Kidney capillary endothelial cell (primary cell): ENCODE data around the gene CD8B.

ENCODE experiments used
- DNase-seq: peaks from one replicate; pipeline ENCODE4 v3.0.0-alpha.2; 2018; ENCODE audit warnings: low spot score

CD8B gene

GRCh38 chr2:86800856-86801567 is 60.7 kb downstream of the CD8B start:
- DNase-seq = no peak

GRCh38 chr2:86794861-86795260 is 66.8 kb downstream of the CD8B start:
- DNase-seq = no peak

GRCh38 chr2:86793752-86794151 is 67.9 kb downstream of the CD8B start:
- DNase-seq = no peak

- DNase-seq = no peak
Observed at GRCh38 chr2:86791573-86791972, 70.1 kb downstream of the CD8B start.

GRCh38 chr2:86790676-86791572 is 70.8 kb downstream of the CD8B start, which contains the start of gene CD8A:
Gene CD8A (minus strand): TSS chr2:86790913. CDS start chr2:86790825, 88 bp downstream.
- DNase-seq = peak; percentile 48

GRCh38 chr2:86790134-86790675 is 71.5 kb downstream of the CD8B start:
- DNase-seq = no peak

GRCh38 chr2:86789687-86790133 is 72.0 kb downstream of the CD8B start:
- DNase-seq = no peak

- DNase-seq = no peak
Observed at GRCh38 chr2:86788881-86789686, 72.6 kb downstream of the CD8B start.

- no peak for DNase-seq
Observed at GRCh38 chr2:86788165-86788564, 73.5 kb downstream of the CD8B start.

- DNase-seq = no peak
Observed at GRCh38 chr2:86787736-86788135, 74.0 kb downstream of the CD8B start.

GRCh38 chr2:86786001-86786536 is 75.6 kb downstream of the CD8B start:
- no peak for DNase-seq

- DNase-seq = no peak
Observed at GRCh38 chr2:86785456-86785855, 76.2 kb downstream of the CD8B start.

GRCh38 chr2:86783615-86784339 is 77.9 kb downstream of the CD8B start:
- no peak for DNase-seq

- DNase-seq = no peak
Observed at GRCh38 chr2:86782748-86783147, 78.9 kb downstream of the CD8B start.

- DNase-seq = no peak
Observed at GRCh38 chr2:86781363-86781762, 80.3 kb downstream of the CD8B start.

GRCh38 chr2:86779971-86780370 is 81.7 kb downstream of the CD8B start:
- DNase-seq = no peak

- DNase-seq = no peak
Observed at GRCh38 chr2:86778957-86779356, 82.7 kb downstream of the CD8B start.

- no peak for DNase-seq
Observed at GRCh38 chr2:86776532-86776931, 85.2 kb downstream of the CD8B start.

GRCh38 chr2:86775338-86775737 is 86.3 kb downstream of the CD8B start:
- no peak for DNase-seq

- no peak for DNase-seq
Observed at GRCh38 chr2:86774862-86775261, 86.8 kb downstream of the CD8B start.

GRCh38 chr2:86772611-86773010 is 89.1 kb downstream of the CD8B start:
- DNase-seq = no peak
